ENCODE data around the gene CCDC71. TPM values are rescaled to one million over a fixed set of nuclear protein-coding genes. Genes with fewer than 3 reads are reported as not detected.

The CCDC71 gene
- total and polyA plus RNA-seq, 2 donors (not counting 3 experiments of a cell fraction or from before 2014, with no cell fraction given): 23.5 to 41.6 TPM

DNA sequence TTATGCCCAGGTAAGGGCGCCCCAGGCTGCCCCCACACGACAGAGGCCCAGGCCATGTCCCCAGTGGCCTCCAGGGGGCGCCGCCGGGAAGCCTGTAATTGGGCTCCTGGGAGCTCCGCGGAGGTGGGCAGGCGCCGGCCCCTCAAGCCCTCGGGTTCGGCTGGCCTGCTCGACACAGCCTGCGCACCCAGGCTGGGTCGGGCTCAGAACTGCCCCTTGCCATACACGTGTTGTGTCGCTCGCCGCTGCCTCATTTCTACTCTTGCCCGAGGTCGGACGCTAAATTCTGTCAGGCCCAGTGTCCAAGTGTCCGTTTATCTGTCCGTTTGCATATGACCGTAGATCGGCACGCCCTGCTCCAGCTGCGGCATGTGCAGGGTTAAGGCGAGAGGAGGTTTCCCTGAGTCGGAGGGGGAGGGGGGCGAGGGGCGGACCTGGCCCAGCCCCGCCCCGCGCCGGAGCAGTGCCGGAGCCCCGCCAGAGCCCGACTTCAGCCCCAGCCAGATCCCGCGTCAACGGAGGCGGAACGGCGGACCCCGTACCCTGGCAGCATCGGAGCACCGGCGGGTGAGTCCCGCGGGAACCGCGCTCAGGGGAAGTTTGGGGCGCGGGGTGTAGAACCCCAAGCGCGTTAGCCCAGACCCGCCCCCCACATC is 5.1 kb upstream of the CCDC71 start, which contains the start of gene KLHDC8B:
Gene KLHDC8B, plus strand, starts transcription at position 480 of the 656 bp plus-strand sequence. CDS start 1,172 bp downstream, outside the sequence.
- BruUV-seq (replicated peaks): no TSS peak
- dilution Hi-C loops (cut with MboI; ENCODE audit: extremely low pct_ligation_motif_present, low sequenced_read_pairs): no loop called here
- intact Hi-C loops (cut with micrococcal nuclease): loop anchor here (1.0 to 2.0 kb wide), 7 partner anchors 38 to 278 kb away; partner anchors contain the start of genes C3orf62, LAMB2, QRICH1 and USP4

More for the DNA sequence above, 5.1 kb upstream of the CCDC71 start, which contains the start of gene KLHDC8B:
- ChIA-PET CTCF (interaction anchor here (0.6 to 8.5 kb wide), 47 partner anchors 9 to 299 kb away, joined by 3 to 87 read pairs (median 5); partner anchors contain the start of genes C3orf62, DAG1, LAMB2 and QRICH1), POLR2A (no interaction called here)
- no peaks in the 10 kb centered on the region for H3K27me3 ChIP-seq (ENCODE audit: control insufficient read depth in 2 of 2, insufficient read depth in 2 of 2, low read length in 2 of 2)
- H3K9me3 ChIP-seq (replicated peaks; ENCODE audit: control insufficient read depth, insufficient read depth, low read length): no peaks in the 10 kb centered on the region
- peak within 1 kb of the TSS; percentile 44 to 94 (median 71) for H3K4me3 ChIP-seq (replicated peaks in 1 of 3; ENCODE audit: insufficient read depth in 1 of 3, low read depth in 1 of 3, low read length in 3 of 3)
- peak within 1 kb of the TSS; percentile 99 for H2AFZ ChIP-seq (ENCODE audit: low read depth, low read length)
- no peaks in the 10 kb centered on the region for H3K9me1 ChIP-seq (replicated peaks; ENCODE audit: control insufficient read depth, extremely low read depth, insufficient read depth, low read length)
- H3K4me1 ChIP-seq (ENCODE audit: control insufficient read depth, extremely low read depth, insufficient read depth, low read length): peaks cover 25% of the 10 kb centered on the region
- peaks cover 5% of the 10 kb centered on the region for H3K79me2 ChIP-seq (ENCODE audit: control insufficient read depth, insufficient read depth, low read length)
- H3K36me3 ChIP-seq (ENCODE audit: control insufficient read depth in 2 of 2, extremely low read depth in 1 of 2, insufficient read depth in 2 of 2, low read length in 2 of 2): peaks cover 0 to 18% of the 10 kb centered on the region in 2 experiments
- peak; percentile 95 for DNase-seq (ENCODE audit: low read depth, low spot score)
- no peaks in the 10 kb centered on the region for H4K20me1 ChIP-seq (replicated peaks; ENCODE audit: control insufficient read depth, extremely low read depth, insufficient read depth, low read length)
- peak within 1 kb of the TSS; percentile 24 for H3K27ac ChIP-seq (ENCODE audit: insufficient read depth, low read depth, low read length)
- peak; percentile 80 for FAIRE-seq
- no peak for TF ChIP-seq GATA2 (IDR thresholded peaks at IDR 0.05; ENCODE audit: insufficient read depth, insufficient read length, low read depth, low read length)
- peak; percentile 12 for TF ChIP-seq MYC (IDR thresholded peaks at IDR 0.05; ENCODE audit: low read depth, low read length)
- TF ChIP-seq, protein P1, sequence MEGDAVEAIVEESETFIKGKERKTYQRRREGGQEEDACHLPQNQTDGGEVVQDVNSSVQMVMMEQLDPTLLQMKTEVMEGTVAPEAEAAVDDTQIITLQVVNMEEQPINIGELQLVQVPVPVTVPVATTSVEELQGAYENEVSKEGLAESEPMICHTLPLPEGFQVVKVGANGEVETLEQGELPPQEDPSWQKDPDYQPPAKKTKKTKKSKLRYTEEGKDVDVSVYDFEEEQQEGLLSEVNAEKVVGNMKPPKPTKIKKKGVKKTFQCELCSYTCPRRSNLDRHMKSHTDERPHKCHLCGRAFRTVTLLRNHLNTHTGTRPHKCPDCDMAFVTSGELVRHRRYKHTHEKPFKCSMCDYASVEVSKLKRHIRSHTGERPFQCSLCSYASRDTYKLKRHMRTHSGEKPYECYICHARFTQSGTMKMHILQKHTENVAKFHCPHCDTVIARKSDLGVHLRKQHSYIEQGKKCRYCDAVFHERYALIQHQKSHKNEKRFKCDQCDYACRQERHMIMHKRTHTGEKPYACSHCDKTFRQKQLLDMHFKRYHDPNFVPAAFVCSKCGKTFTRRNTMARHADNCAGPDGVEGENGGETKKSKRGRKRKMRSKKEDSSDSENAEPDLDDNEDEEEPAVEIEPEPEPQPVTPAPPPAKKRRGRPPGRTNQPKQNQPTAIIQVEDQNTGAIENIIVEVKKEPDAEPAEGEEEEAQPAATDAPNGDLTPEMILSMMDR (IDR thresholded peaks at IDR 0.05; ENCODE audit: extremely low read depth in 1 of 2, insufficient read depth in 1 of 2, low read depth in 1 of 2, low read length in 2 of 2): peak; percentile 93 to 99
- peak; percentile 69 for TF ChIP-seq POLR2A (IDR thresholded peaks at IDR 0.05; ENCODE audit: low read depth, low read length)
- H3K9ac ChIP-seq (replicated peaks; ENCODE audit: extremely low read depth, insufficient read depth, low read length): peak within 1 kb of the TSS; percentile 80
- H3K4me2 ChIP-seq (ENCODE audit: insufficient read depth, low read length): peak within 1 kb of the TSS; percentile 67
